Upper lobe of left lung (tissue), 4 donors: ENCODE results near the gene ZNHIT2.

Experiments
- CTCF ChIP-seq, 6 experiments: fragments of 450-650 bp in 4 of 6; fragments of 200-600 bp in 2 of 6; sonication (generic) in 2 of 6; IDR thresholded peaks; one replicate each; pipeline ENCODE4 v1.5.1; 2016 to 2019; ENCODE audit warnings: antibody characterized with exemption in 6 of 6
- EP300 ChIP-seq, 4 donors: sonication (generic); formaldehyde crosslinking; IDR thresholded peaks; one replicate each; pipeline ENCODE4 v1.5.1; 2017; ENCODE audit warnings: antibody characterized with exemption in 4 of 4, control low read depth in 2 of 4
- POLR2A ChIP-seq, 4 donors: fragments of 450-650 bp; IDR thresholded peaks; one replicate each; pipeline ENCODE4 v1.5.1; 2016 to 2017; ENCODE audit warnings: antibody characterized with exemption in 4 of 4, mild to moderate bottlenecking in 2 of 4
- POLR2AphosphoS5 ChIP-seq, 2 donors: sonication (generic); formaldehyde crosslinking; IDR thresholded peaks; one replicate each; pipeline ENCODE4 v1.5.1; 2017; ENCODE audit warnings: antibody characterized with exemption in 2 of 2

GRCh38 chr11:65148657-65149056 is 31.2 kb upstream of the ZNHIT2 start:
- TF ChIP-seq EP300 (IDR thresholded peaks at IDR 0.05) (no peak), POLR2AphosphoS5 (IDR thresholded peaks at IDR 0.05) (no peak), POLR2A (IDR thresholded peaks at IDR 0.05) (no peak), CTCF (IDR thresholded peaks at IDR 0.05) (no peak)
